ENCODE measurements around the gene PRDX6. TPM values are rescaled to one million over a fixed set of nuclear protein-coding genes. Genes with fewer than 3 reads are reported as not detected.
"Not testable (repeated sequence)": the region's sequence is repeated elsewhere in the genome, so short reads cannot be mapped to it uniquely, and the experiment has no call there.

Gene PRDX6
- total RNA-seq, 1 experiment from 2014 or later, result 502 TPM

DNA sequence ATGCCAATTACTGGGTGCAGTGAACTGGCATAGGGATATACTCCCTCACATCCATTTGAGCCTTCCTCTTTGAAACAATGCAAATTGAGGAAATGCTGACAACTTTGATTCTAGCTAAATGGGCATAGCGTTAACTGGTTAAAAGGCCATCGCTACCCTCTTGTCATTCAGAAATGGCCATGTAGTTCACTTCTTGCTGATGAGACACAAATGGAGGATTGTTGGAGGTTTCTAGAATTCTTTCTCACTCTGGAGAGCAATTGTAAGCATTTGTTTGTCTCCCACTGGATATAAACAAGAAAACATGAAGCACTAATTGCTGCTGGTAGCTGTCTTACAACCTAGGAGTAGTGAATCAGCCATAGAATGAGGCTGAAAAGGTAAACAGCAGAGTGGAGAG is 14.4 kb downstream of the PRDX6 start:
- no peaks in the 10 kb centered on the region for H3K4me1 Mint-ChIP-seq (ENCODE audit: insufficient read depth, unreplicated experiment)

DNA sequence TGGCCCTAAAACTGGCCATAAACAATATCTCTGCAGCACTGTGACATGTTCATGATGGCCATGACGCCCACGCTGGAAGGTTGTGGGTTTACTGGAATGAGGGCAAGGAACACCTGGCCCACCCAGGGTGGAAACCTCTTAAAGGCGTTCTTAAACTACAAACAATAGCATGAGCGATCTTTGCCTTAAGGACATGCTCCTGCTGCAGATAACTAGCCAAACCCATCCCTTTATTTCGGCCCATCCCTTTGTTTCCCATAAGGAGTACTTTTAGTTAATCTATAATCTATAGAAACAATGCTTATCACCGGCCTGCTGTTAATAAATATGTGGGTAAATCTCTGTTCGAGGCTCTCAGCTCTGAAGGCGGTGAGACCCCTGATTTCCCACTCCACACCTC is 16.0 kb downstream of the PRDX6 start:
- intact Hi-C loops (cut with micrococcal nuclease); H3K4me1 Mint-ChIP-seq (ENCODE audit: insufficient read depth, unreplicated experiment); H3K27ac Mint-ChIP-seq (ENCODE audit: low read depth, unreplicated experiment); BruUV-seq (replicated peaks); H3K27me3 Mint-ChIP-seq (ENCODE audit: insufficient read depth, unreplicated experiment); DNase-seq (ENCODE audit: unreplicated experiment); H3K4me3 Mint-ChIP-seq (ENCODE audit: unreplicated experiment): not testable (repeated sequence)
- ChIA-PET CTCF (interaction anchor here (0.7 kb wide), 1 partner anchor 15 kb away, joined by 3 read pairs; no protein-coding TSS in a partner anchor), POLR2A (interaction anchor here (0.6 to 8.1 kb wide), 6 partner anchors 8 to 41 kb away, joined by 3 to 51 read pairs (median 4); partner anchors contain the start of gene PRDX6)
- H3K9me3 Mint-ChIP-seq (ENCODE audit: unreplicated experiment), result peaks cover 11% of the 10 kb centered on the region
- H3K36me3 Mint-ChIP-seq (ENCODE audit: insufficient read depth, unreplicated experiment), result peaks cover 32% of the 10 kb centered on the region

More for the DNA sequence above, 14.4 kb downstream of the PRDX6 start:
- CTCF ChIA-PET, result no interaction called here
- TF ChIP-seq, protein P1, sequence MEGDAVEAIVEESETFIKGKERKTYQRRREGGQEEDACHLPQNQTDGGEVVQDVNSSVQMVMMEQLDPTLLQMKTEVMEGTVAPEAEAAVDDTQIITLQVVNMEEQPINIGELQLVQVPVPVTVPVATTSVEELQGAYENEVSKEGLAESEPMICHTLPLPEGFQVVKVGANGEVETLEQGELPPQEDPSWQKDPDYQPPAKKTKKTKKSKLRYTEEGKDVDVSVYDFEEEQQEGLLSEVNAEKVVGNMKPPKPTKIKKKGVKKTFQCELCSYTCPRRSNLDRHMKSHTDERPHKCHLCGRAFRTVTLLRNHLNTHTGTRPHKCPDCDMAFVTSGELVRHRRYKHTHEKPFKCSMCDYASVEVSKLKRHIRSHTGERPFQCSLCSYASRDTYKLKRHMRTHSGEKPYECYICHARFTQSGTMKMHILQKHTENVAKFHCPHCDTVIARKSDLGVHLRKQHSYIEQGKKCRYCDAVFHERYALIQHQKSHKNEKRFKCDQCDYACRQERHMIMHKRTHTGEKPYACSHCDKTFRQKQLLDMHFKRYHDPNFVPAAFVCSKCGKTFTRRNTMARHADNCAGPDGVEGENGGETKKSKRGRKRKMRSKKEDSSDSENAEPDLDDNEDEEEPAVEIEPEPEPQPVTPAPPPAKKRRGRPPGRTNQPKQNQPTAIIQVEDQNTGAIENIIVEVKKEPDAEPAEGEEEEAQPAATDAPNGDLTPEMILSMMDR (IDR thresholded peaks at IDR 0.05; ENCODE audit: unreplicated experiment), result no peak
- no peak for DNase-seq (ENCODE audit: unreplicated experiment)
- no peak overlapping the region for H3K27ac Mint-ChIP-seq (ENCODE audit: low read depth, unreplicated experiment)
- intact Hi-C loops (cut with micrococcal nuclease), result no loop called here
- POLR2A ChIA-PET, result interaction anchor here (1.2 to 8.1 kb wide), 5 partner anchors 9 to 16 kb away, joined by 3 to 51 read pairs (median 7); partner anchors contain the start of gene PRDX6
- peaks cover 49% of the 10 kb centered on the region for H3K36me3 Mint-ChIP-seq (ENCODE audit: insufficient read depth, unreplicated experiment)
- no peaks in the 10 kb centered on the region for H3K27me3 Mint-ChIP-seq (ENCODE audit: insufficient read depth, unreplicated experiment)
- BruUV-seq (replicated peaks), result no TSS peak
- no peak overlapping the region for H3K4me3 Mint-ChIP-seq (ENCODE audit: unreplicated experiment)
- peaks cover 3% of the 10 kb centered on the region for H3K9me3 Mint-ChIP-seq (ENCODE audit: unreplicated experiment)

DNA sequence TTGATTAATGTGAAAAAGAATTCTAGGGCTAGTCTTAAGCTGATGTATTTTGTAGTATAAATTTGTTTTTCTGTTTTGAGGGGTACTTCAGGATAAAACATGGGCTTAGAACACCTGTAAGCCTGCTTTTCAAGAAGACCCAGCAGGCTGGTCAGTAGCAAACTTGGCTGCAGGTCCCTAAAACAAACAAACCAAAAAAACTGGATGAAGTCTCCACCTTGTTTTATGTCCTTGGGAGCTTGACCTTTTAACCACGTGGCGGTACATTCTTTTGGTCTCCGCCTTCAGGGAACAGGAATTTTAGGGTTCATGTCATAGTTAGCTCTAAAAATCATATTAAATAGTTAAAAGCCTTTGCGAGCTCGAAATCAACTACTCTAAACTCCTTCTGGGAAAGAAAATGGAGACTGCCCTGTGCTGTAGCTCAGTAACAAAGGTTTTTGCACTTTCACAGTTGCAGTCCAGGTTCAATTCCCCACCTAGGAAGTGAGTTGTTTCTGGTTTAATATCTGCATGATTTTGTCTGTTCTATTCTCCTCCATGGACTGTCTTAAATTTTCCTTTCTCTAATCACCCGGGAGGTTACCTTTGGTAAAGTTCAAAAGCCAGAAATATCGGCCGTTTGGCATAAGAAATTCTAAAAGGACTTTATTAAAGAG is 18.6 kb downstream of the PRDX6 start:
- TF ChIP-seq, protein P1 (IDR thresholded peaks at IDR 0.05; ENCODE audit: unreplicated experiment), result no peak
- Mint-ChIP-seq H3K36me3 (ENCODE audit: insufficient read depth, unreplicated experiment) (peaks cover 6% of the 10 kb centered on the region), H3K9me3 (ENCODE audit: unreplicated experiment) (peaks cover 11% of the 10 kb centered on the region), H3K4me3 (ENCODE audit: unreplicated experiment) (no peak overlapping the region), H3K27ac (ENCODE audit: low read depth, unreplicated experiment) (no peak overlapping the region), H3K27me3 (ENCODE audit: insufficient read depth, unreplicated experiment) (no peaks in the 10 kb centered on the region), H3K4me1 (ENCODE audit: insufficient read depth, unreplicated experiment) (no peaks in the 10 kb centered on the region)
- BruUV-seq (replicated peaks), result no TSS peak
- ChIA-PET CTCF (interaction anchor here (0.6 to 1.1 kb wide), 2 partner anchors 17 to 109 kb away, joined by 3 to 5 read pairs; no protein-coding TSS in a partner anchor), POLR2A (interaction anchor here (0.7 to 1.6 kb wide), 7 partner anchors 9 to 1505 kb away, joined by 3 to 8 read pairs (median 6); partner anchors contain the start of gene PRDX6)
- DNase-seq (ENCODE audit: unreplicated experiment), result no peak
- intact Hi-C loops (cut with micrococcal nuclease), result no loop called here

DNA sequence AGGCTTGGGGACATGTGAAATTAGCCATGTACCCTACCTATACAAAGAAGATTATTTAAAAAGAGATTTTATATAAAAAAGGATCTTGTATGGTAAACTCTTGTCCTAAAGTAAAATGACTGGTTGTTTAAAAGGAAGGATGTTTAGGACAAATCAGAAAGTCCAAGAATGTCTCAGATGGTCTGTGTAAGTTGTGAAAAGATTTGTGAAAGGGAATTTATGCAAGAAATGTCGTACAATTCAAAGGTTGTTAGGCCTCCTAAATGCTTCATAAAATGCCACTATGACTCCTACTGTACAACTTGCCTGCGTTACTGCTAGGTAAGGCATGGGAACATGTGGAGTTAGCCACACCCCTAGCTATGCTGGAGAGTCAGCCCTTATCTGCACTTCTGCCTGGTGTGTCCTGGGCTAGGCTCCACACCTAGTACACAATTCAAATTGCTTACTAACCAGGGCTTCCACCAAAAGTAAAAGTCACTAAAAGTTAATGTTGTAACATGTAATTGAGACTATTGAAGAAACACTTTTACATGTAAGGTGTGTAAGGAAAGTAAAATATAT is 19.7 kb downstream of the PRDX6 start:
- BruUV-seq (replicated peaks), result no TSS peak
- Mint-ChIP-seq H3K9me3 (ENCODE audit: unreplicated experiment) (peaks cover 11% of the 10 kb centered on the region), H3K27me3 (ENCODE audit: insufficient read depth, unreplicated experiment) (no peaks in the 10 kb centered on the region), H3K27ac (ENCODE audit: low read depth, unreplicated experiment) (no peak overlapping the region), H3K36me3 (ENCODE audit: insufficient read depth, unreplicated experiment) (no peaks in the 10 kb centered on the region), H3K4me3 (ENCODE audit: unreplicated experiment) (no peak overlapping the region), H3K4me1 (ENCODE audit: insufficient read depth, unreplicated experiment) (no peaks in the 10 kb centered on the region)
- CTCF ChIA-PET, result interaction anchor here (1.1 to 1.3 kb wide), 2 partner anchors 66 to 220 kb away, joined by 3 to 4 read pairs; no protein-coding TSS in a partner anchor
- intact Hi-C loops (cut with micrococcal nuclease), result no loop called here
- TF ChIP-seq, protein P1 (IDR thresholded peaks at IDR 0.05; ENCODE audit: unreplicated experiment), result no peak
- POLR2A ChIA-PET, result interaction anchor here (0.7 to 1.6 kb wide), 6 partner anchors 8 to 1504 kb away, joined by 3 to 8 read pairs (median 6); no protein-coding TSS in a partner anchor
- no peak for DNase-seq (ENCODE audit: unreplicated experiment)
